Fibroblast of pulmonary artery (primary cell): ENCODE data around the gene TMTC3.

Experiments
- DNase-seq: peaks from one replicate; pipeline ENCODE4 v3.0.0-alpha.2; 2010; ENCODE audit warnings: low read depth
- H3K4me3 ChIP-seq: replicated peaks from 2 replicates; pipeline ENCODE4 v1.5.1; 2011; ENCODE audit warnings: low read depth, mild to moderate bottlenecking, control low read depth, low read length, moderate library complexity
- CTCF ChIP-seq: IDR thresholded peaks from 2 replicates; pipeline ENCODE4 v1.5.1; 2011; ENCODE audit warnings: mild to moderate bottlenecking, control low read depth, low read length, inconsistent platforms; ENCODE audit errors: missing control alignments

Gene TMTC3

GRCh38 chr12:88219861-88220260 lies 77.8 kb downstream of the TMTC3 start:
- DNase-seq, result no peak
- no peak for TF ChIP-seq CTCF
- no peak overlapping the region for H3K4me3 ChIP-seq

GRCh38 chr12:88223519-88223918 lies 81.4 kb downstream of the TMTC3 start:
- no peak for TF ChIP-seq CTCF
- DNase-seq, result no peak
- no peak overlapping the region for H3K4me3 ChIP-seq

GRCh38 chr12:88225776-88226175 lies 83.7 kb downstream of the TMTC3 start:
- no peak overlapping the region for H3K4me3 ChIP-seq
- TF ChIP-seq CTCF, result no peak
- DNase-seq, result no peak

GRCh38 chr12:88227263-88227662 lies 85.2 kb downstream of the TMTC3 start:
- DNase-seq, result no peak
- no peak for TF ChIP-seq CTCF
- no peak overlapping the region for H3K4me3 ChIP-seq

- H3K4me3 ChIP-seq, result no peak overlapping the region
- no peak for TF ChIP-seq CTCF
- DNase-seq, result no peak
These were observed 85.8 kb downstream of the TMTC3 start for GRCh38 chr12:88227871-88228270.

GRCh38 chr12:88228720-88229119 lies 86.6 kb downstream of the TMTC3 start:
- no peak overlapping the region for H3K4me3 ChIP-seq
- DNase-seq, result no peak
- TF ChIP-seq CTCF, result no peak

- no peak overlapping the region for H3K4me3 ChIP-seq
- DNase-seq, result no peak
- no peak for TF ChIP-seq CTCF
These were observed 88.2 kb downstream of the TMTC3 start for GRCh38 chr12:88230271-88230670.
